Stimulated activated CD8-positive, alpha-beta memory T cell treated with anti-CD3 and anti-CD28 coated beads, Interleukin-2, amount 100 ng/mL, for 1 hour (primary cell): ENCODE results near the gene APLP2.
A peak's percentile ranks its signal among the peaks of the same experiment; 100 is the strongest.
"Not testable (repeated sequence)": the region's sequence is repeated elsewhere in the genome, so short reads cannot be mapped to it uniquely, and the experiment has no call there.

Experiments
- DNase-seq, 2 donors: peaks; one replicate each; pipeline ENCODE4 v3.0.0-alpha.2; 2020; ENCODE audit warnings: low read depth in 2 of 2

The APLP2 gene

DNA sequence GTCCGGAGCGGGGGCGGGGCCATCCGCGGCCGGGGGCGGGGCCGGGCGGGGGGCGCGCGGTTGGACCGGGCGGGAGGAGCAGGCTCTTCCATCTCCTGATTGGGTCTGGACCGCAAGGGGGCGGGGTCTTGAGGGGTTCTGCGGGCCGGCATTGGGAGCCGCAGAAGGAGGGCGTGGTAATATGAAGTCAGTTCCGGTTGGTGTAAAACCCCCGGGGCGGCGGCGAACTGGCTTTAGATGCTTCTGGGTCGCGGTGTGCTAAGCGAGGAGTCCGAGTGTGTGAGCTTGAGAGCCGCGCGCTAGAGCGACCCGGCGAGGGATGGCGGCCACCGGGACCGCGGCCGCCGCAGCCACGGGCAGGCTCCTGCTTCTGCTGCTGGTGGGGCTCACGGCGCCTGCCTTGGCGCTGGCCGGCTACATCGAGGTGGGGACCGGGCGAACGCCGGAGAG is at the start of gene APLP2:
Gene APLP2 (plus strand): TSS at position 236 of the 450 bp plus-strand sequence. CDS start 84 bp downstream, at position 320.
- DNase-seq = peak; percentile 93 to 97

GRCh38 chr11:130020323-130020722 is 49.4 kb upstream of the APLP2 start:
- no peak for DNase-seq

GRCh38 chr11:130021606-130022005 is 48.1 kb upstream of the APLP2 start:
- DNase-seq = not testable (repeated sequence)

DNA sequence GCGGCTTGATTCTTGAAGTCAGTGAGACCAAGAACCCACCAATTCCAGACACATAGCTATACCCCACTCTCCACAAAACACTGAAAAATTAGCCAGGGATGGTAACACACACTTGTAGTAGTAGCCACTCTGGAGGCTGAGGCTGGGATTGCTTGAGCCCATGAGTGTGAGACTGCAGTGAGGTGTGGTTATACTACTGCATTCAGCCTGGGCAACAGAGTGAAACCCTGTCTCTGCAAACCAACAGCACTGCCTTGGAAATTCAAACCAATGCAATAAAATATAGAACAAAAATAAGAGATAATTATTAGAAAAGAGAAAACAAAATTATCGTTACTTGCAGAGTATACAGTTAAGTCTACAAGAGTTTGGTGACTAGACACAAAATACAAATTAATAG is 46.9 kb upstream of the APLP2 start:
- no peak for DNase-seq

DNA sequence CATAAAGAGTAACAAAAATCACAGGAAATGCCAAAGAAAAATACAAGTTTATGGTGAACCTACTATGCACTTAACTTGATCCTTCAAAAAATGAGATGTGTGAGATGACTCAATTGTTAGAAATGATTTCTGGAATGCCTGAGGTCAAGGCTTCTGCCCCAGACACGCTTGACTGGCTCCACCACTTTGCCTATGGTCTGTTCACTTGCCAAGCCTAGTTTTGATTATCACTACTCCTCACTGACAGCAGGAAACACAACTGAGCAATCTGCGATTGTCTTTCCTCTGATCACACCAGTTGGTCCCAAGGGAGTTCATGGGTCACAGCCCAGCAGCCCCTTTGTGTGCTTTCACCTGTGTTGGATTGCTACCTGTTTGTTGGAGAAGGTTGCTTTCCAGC is 46.5 kb upstream of the APLP2 start:
- DNase-seq = no peak

- no peak for DNase-seq
Observed at GRCh38 chr11:130024361-130024760, 45.3 kb upstream of the APLP2 start.

GRCh38 chr11:130025371-130025770 is 44.3 kb upstream of the APLP2 start:
- DNase-seq = no peak

GRCh38 chr11:130029137-130029536 is 40.6 kb upstream of the APLP2 start:
- DNase-seq = no peak

DNA sequence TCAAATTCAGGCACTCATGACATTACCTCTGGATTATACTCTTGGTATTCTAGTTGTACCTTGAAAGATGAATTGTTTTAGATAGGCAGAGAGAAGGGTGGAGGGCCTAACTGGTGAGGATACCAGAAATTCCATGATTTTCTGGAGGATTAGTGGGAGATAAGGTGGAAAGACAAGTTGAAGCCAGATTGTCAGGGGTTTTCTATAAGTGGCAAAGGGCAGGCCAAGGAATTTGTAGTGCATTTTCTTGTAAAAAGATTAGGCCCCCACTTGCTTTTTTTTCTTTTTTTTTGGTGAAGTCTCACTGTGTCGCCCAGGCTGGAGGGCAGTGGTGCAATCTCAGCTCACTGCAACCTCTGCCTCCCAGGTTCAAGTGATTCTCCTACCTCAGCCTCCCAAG is 38.6 kb upstream of the APLP2 start:
- DNase-seq = no peak

DNA sequence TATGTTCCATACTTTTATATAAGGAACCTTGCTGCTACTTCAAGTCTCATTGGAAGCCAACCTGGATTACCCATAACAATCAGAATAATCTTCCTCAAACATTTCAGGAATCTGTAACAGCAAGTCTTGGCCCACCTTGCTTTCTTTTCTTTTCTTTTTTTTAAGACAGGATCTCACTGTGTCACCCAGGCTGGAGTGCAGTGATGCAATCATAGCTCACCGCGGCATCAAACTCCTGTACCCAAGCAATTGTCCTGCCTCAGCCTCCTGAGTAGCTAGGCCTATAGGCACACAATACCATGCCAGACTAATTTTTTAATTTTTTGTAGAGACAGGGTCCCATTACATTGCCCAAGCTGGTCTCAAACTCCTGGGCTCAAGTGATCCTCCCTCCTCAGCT is 37.7 kb upstream of the APLP2 start:
- DNase-seq = no peak

DNA sequence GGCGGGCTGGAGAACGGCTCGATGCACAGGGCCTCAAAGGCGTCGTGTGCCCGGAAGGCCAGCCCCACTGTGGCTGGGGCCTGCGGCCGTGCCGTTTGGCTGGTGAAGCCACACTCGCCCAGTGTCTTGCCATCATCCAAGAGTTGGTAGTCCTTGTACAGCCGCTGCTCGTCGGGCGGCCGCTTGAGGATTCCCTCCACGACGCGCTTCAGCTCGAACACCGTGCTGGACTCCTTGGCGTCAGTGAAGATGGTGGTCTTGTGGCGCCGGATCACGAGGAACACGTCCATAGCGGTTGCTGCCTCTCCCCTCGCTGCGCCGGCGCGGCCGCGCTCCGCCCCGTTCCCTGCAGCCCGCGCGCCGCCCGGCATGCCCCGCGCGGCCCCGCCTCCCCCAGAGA is 36.8 kb upstream of the APLP2 start:
- no peak for DNase-seq

DNA sequence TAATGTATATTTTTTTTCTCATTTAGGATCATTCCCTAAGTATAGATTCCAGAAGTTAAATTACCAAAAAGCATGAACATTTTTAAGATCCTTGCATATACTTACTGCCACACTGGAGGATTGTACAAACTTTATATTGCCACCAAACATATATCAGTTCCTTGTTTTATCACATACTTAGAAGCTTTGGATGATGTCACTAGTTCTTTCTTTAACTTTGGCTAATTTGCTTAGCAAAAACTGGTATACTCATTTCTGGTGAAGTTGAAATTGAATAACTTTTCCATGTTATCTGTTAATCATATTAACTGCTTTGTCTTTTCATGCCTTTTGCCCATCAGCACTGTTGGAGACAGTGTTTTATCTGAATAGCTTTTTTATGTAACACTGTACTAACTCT is 35.5 kb upstream of the APLP2 start:
- DNase-seq = no peak

- no peak for DNase-seq
Observed at GRCh38 chr11:130037058-130037457, 32.6 kb upstream of the APLP2 start.

- no peak for DNase-seq
Observed at GRCh38 chr11:130037881-130038585, 31.7 kb upstream of the APLP2 start.

DNA sequence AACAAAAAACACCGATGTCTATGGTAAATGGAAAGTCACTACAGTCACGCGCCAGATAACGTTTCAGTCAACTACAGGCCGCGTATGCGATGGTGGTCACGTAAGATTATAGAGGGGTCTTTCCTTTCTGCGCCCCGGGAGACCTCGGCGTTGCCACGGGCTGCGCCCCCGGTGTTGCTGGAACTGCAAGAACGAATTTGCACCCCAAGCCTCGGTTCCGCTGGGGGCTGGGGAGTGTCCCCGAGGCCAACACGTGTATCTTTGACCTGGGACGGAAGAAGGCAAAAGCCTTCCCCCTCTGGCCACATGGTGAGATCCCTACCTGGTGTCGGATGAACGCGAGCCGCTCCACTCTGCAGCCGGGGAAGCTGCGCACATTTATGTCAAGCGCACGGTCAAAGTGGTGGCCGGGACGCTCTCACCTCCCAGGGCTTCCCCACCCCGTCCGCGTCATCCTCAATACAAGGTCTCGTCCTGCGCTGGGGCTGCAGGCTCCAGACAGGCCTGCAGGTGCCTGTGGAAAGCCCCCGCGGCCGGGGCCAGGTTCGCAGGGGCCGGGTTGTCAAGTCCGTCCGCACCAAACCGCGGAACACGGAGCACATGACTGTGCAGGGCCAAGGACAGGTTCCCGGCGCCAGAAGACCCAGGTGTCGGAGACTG is 29.3 kb upstream of the APLP2 start:
- DNase-seq = no peak

DNA sequence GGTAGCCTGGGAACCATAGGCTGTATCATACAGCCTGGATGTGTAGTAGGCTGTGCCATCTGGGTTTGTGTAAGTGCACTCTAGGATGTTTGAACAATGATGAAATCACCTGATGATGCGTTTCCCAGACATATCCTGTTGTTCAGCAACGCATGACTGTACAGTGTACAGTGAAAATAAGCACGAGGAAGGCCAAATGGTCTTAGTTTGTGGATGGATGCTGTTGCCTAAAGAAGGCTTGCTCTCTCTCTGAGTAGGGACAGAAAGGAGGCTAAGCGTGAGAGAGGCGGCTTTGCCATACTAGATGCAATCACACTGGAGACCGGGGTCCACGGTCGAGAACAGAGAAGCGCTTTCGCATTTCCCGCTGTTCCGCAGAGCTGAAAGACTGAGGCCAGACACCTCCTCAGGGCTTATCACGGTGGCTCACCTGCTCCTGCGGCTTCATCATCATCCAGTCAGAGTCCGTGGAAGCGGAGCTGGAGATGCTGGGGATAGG is 27.6 kb upstream of the APLP2 start:
- no peak for DNase-seq

DNA sequence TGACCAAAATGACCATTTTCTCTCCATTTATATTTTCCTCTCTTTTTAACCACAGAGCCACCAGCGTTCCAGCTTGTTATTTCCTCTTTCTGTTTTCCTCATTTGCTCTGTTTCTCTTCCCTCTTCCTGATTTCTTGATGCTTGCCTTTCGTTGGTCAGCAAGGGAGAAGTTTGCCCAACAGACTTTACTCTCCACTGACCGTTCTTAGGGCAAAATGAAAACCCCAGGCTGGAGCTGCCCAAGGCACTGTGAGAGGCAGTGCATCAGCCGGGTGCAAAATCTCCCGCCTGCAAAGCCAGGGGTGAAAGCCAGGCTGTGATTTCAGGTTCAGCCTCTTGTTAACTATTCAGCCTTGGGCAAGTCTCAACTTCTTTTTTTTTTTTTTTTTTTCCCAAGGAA is 26.1 kb upstream of the APLP2 start:
- DNase-seq = no peak

GRCh38 chr11:130047141-130047540 is 22.6 kb upstream of the APLP2 start:
- no peak for DNase-seq

- no peak for DNase-seq
Observed at GRCh38 chr11:130049328-130049771, 20.3 kb upstream of the APLP2 start.

- no peak for DNase-seq
Observed at GRCh38 chr11:130050257-130050656, 19.4 kb upstream of the APLP2 start.

DNA sequence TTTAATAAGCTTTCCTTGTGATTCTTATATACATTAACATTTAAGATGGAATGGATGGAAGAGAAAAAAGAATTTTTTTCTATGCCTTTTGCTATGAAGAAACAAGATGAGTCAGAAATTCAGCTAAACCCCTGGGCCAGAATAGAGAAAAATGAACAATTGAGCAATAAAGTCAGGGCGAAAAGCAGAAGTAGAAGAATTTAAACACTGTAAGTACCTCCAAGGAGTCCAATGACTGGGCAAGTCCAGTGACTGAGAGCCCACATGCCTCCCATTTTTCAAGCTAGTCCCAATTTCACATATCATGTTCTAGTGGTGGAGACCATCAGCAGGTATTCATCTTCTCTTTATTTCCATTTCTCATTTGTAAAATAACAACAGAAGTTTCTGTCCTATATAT is 18.6 kb upstream of the APLP2 start:
- no peak for DNase-seq

- DNase-seq = no peak
Observed at GRCh38 chr11:130052567-130052966, 17.1 kb upstream of the APLP2 start.

GRCh38 chr11:130054966-130055365 is 14.7 kb upstream of the APLP2 start:
- no peak for DNase-seq
